ENCODE results near the gene HOXD9. TPM values are rescaled to one million over a fixed set of nuclear protein-coding genes. Genes with fewer than 3 reads are reported as not detected.

The HOXD9 gene
- total RNA-seq, 1 donor from 2014 or later = 0.66 TPM

- DNase-seq (ENCODE audit: low spot score) = no peak
Observed at GRCh38 chr2:176110415-176111308, 11.9 kb upstream of the HOXD9 start.

- DNase-seq (ENCODE audit: low spot score) = no peak
Observed at GRCh38 chr2:176111309-176111663, 11.2 kb upstream of the HOXD9 start.

- DNase-seq (ENCODE audit: low spot score) = no peak
Observed at GRCh38 chr2:176111846-176112374, 10.6 kb upstream of the HOXD9 start.

GRCh38 chr2:176112375-176113302 lies 9.9 kb upstream of the HOXD9 start:
- DNase-seq (ENCODE audit: low spot score) = no peak

- no peak for DNase-seq (ENCODE audit: low spot score)
Observed at GRCh38 chr2:176114120-176114929, 8.2 kb upstream of the HOXD9 start.

GRCh38 chr2:176114930-176115625 lies 7.4 kb upstream of the HOXD9 start:
- no peak for DNase-seq (ENCODE audit: low spot score)

DNA sequence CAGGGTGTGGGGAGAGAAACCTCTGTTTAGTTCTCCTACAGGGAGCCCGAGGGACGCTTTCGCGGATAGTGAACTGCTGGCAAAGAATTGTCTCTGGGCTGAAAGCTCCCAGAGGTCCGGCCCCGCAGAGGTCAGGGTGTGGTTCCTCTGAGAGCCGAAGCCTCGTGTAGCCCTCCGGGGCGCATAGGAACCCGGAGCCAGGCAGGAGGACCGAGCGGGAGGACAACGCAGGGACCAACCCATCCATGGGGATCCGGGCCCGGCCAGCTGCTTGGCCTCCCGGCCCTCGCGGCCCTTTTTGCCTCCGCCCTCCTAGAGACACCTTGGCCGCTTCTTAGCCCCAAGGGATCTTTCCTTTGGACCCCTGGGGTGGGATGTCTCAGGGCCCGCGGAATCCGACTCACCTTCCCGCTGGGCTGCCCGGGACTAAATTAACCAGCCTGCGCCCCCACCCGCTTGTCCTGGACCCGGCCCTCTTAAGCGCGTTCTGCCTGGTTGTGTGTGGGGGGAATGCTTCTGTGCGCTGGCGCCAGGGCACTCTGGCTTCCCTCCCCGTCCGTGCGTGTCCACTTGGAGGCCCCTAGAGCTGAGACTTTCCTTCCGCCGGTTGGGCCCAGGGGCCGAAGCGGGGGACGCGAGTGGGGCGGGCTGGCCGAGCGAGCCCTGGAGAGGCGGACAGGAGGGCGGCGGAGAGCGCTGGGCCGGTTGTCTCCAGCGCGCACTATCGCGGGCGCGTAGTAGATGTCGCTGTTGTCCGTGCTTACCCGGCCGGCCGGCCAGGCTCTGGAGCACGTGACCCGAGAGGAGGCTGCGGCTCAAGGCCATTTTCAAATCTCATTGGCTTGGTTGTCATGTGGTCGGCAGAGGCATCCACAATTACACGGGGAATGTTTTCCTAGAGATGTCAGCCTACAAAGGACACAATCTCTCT lies 6.4 kb upstream of the HOXD9 start, which contains the start of gene HOXD10:
HOXD10 (plus strand) TSS at position 896 of the 931 bp plus-strand sequence. CDS start 56 bp downstream, outside the sequence.
- DNase-seq (ENCODE audit: low spot score) = no peak

- no peak for DNase-seq (ENCODE audit: low spot score)
Observed at GRCh38 chr2:176117162-176117822, 5.2 kb upstream of the HOXD9 start.

DNA sequence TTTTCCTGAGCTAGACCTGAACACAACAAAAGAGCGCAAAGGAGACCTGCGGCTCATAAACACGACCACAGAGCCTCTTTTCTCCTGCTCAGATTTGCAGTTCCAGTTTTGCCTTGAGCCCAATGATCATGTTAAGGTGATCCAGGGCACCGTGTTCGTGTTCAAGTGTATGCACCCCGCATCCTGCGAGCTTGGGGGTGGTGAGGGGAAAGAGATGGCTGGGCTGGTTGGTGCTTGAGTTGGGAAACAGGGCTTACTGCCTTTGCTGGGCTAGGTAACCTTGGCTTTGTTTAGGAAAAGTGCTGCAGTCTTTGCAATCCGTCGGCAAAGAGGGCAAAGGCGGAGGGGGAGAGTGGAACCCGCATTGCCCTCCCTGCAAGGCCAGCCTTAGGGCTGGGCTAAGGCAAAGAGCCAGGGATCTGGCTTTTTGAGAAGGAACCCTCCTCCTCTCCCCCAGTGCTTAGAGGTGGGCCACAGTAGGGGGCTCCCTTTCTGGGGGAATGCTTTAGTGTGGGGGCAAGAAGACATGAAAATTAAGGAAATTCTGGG lies 4.6 kb upstream of the HOXD9 start:
- no peak for DNase-seq (ENCODE audit: low spot score)

GRCh38 chr2:176118601-176119339 lies 3.7 kb upstream of the HOXD9 start:
- DNase-seq (ENCODE audit: low spot score) = no peak

- no peak for DNase-seq (ENCODE audit: low spot score)
Observed at GRCh38 chr2:176120364-176121189, 1.9 kb upstream of the HOXD9 start.

DNA sequence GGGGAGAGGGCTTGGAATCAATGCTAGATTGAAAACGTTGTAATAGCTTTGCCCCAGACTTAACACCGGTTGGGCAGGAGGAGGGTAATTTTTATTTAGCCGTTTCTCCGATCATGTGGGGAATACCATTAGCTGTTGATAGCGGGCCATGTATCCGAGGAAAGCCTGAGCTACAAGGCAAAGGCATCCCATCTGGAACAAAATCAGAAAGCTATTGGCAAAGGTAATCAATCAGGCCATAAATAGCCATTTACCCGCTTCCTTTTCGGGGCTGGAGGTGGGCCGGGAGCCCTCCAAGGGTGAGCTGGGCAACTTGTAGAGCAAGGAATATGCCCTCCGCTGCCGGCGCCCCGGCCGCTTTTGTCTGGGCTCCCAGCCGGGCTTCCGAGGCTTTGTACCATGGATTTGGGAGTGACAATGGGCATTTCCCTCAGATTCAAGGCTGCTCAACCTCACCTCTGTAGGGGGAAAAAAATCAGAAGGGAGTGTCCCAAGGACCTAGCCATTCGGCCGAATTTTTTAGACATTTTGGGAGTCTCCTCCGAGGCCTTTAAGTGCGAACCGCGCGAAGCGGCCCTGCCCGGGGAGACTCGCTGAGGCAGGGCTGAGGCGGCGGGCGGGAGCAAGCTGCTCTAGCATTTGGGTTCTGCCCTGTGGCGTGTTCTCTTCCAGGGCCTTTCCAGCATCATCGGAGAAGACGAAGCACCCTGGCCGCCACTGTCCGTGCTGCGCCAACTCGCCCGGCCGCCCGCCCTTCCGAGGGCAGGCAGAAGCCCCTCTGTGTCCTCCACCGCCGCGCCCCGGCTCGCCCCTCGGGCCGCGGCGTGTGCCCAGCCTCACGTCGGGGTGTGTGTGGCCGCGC lies 1.1 kb upstream of the HOXD9 start:
- no peak for DNase-seq (ENCODE audit: low spot score)

GRCh38 chr2:176122052-176122682 lies 352 bp upstream of the HOXD9 start:
- no peak for DNase-seq (ENCODE audit: low spot score)

DNA sequence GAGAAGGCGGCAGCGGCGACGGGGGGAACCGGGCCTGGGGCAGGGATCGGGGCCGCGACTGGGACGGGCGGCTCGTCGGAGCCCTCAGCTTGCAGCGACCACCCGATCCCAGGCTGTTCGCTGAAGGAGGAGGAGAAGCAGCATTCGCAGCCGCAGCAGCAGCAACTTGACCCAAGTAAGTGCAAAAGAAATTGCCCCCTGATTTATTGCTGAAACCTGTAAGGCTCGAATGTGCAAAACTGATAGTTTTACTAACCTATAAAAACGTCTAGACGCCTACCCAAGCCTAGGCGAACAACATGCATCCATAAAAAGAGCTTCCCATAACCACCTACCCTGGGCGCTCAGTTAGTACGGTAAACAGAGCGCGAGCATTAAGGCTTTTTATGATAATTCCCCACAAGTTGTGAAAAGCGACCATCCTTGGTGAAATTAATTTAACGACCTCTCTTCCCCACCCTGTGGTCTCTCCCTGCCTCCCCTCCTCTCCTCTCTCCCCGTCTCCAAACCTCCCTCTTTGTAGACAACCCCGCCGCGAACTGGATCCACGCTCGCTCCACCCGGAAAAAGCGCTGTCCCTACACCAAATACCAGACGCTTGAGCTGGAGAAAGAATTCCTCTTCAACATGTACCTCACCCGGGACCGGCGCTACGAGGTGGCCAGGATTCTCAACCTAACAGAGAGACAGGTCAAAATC lies 1.0 kb downstream of the HOXD9 start:
- DNase-seq (ENCODE audit: low spot score) = no peak

Measured in mucosa of gallbladder (tissue), 1 donor.